HUES48 (cell line): ENCODE results near the gene ITPRIPL2.

ENCODE experiments used
- H3K27ac ChIP-seq: one replicate; pipeline ENCODE4 v1.7.0; 2013; ENCODE audit warnings: low read depth, low read length, inconsistent platforms
- H3K27me3 ChIP-seq: 2 replicates; pipeline ENCODE4 v1.6.1; 2013; ENCODE audit warnings: mild to moderate bottlenecking, low read length; ENCODE audit not compliant: control insufficient read depth, insufficient read depth
- H3K36me3 ChIP-seq: 2 replicates; pipeline ENCODE4 v1.6.1; 2013; ENCODE audit warnings: low read length; ENCODE audit not compliant: control insufficient read depth, insufficient read depth
- H3K4me1 ChIP-seq: 2 replicates; pipeline ENCODE4 v1.6.1; 2013; ENCODE audit warnings: mild to moderate bottlenecking, low read length; ENCODE audit not compliant: control insufficient read depth, insufficient read depth
- H3K4me3 ChIP-seq: 2 replicates; pipeline ENCODE4 v1.5.1; 2013; ENCODE audit warnings: mild to moderate bottlenecking, low read depth, low read length
- H3K9ac ChIP-seq: 2 replicates; pipeline ENCODE4 v1.6.1; 2013; ENCODE audit warnings: mild to moderate bottlenecking, low read depth, low read length, moderate library complexity
- H3K9me3 ChIP-seq: 2 replicates; pipeline ENCODE4 v1.6.1; 2013; ENCODE audit warnings: low read length; ENCODE audit not compliant: control insufficient read depth, insufficient read depth

The ITPRIPL2 gene

DNA sequence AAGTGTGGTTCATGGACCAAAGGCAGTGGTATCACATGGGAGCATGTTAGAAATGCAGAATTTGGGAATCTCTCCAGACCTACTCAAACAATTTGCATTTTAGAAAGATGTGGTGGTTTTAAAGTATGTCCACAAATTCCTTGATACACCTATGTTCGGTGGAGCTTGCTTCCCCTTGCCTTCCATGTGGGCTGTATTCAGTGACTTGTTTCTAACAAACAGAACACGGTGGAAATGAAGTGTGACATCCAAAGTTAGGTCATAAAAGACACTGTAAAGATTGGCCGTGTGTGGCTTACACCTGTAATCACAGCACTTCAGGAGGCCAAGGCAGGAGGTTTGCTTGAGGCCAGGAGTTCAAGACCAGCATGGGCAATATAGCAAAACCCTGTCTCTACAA lies 29.6 kb upstream of the ITPRIPL2 start:
- Histone ChIP-seq H3K27ac (no peak overlapping the region), H3K9me3 (peaks cover 7% of the 10 kb centered on the region)

DNA sequence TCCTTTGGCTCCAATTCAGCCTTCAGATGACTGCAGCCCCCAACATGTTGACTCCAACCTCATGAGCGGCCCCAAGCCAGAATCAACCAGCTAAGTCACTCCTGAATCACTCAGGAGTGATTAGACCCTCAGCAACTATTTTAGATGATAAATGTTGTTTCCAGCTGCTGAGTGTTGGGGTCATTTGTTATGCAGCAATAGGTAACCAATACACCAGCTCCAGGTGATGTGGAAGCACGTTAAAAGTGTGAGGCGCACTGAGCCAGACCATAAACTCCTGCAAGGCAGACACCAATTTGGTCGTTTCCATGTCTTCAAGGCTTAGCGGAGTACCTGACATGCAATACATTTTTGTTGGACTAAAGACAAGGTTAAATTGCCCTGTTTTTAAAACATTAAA lies 28.9 kb upstream of the ITPRIPL2 start:
- Histone ChIP-seq H3K4me3 (no peak overlapping the region), H3K27ac (no peak overlapping the region), H3K9ac (no peak overlapping the region), H3K36me3 (peaks cover 12% of the 10 kb centered on the region), H3K9me3 (peaks cover 7% of the 10 kb centered on the region), H3K4me1 (peaks cover 4% of the 10 kb centered on the region; the same call in 1 of the 2 replicates), H3K27me3 (peaks cover 17% of the 10 kb centered on the region)

More for the DNA sequence above, 29.6 kb upstream of the ITPRIPL2 start:
- H3K27me3 ChIP-seq, result peaks cover 17% of the 10 kb centered on the region
- H3K36me3 ChIP-seq, result peaks cover 15% of the 10 kb centered on the region
- H3K4me3 ChIP-seq, result no peak overlapping the region
- no peak overlapping the region for H3K9ac ChIP-seq
- H3K4me1 ChIP-seq, result peaks cover 4% of the 10 kb centered on the region; the same call in 1 of the 2 replicates

DNA sequence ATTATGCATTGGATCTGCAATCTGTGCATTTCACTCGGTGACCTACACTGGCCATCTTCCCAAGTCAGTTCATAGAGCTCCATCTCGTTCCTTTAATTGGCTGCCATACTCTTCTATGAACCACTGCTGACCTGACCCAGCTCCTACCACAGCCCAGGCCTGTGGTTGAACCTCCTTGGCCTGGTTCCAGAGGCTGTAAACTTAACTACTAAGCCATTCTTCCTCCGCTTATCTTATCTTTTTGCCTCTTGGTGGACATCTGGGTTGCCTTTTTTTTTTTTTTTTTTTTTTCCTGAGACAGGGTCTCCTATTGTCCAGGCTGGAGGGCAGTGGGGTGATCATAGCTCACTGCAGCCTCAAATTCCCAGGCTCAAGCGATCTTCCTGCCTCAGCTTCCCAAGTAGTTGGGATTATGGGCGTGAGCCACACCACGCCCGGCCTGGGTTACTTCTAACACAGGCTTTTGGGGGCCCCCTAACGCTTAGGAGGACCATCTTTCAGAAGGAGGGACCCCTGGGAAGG lies 28.0 kb upstream of the ITPRIPL2 start:
- Histone ChIP-seq H3K36me3 (peaks cover 12% of the 10 kb centered on the region), H3K27ac (no peak overlapping the region), H3K9me3 (no peaks in the 10 kb centered on the region), H3K4me1 (peaks cover 4% of the 10 kb centered on the region; the same call in 1 of the 2 replicates), H3K27me3 (peaks cover 17% of the 10 kb centered on the region), H3K4me3 (peak overlapping the region; percentile 52; the same call in 1 of the 2 replicates), H3K9ac (no peak overlapping the region)

DNA sequence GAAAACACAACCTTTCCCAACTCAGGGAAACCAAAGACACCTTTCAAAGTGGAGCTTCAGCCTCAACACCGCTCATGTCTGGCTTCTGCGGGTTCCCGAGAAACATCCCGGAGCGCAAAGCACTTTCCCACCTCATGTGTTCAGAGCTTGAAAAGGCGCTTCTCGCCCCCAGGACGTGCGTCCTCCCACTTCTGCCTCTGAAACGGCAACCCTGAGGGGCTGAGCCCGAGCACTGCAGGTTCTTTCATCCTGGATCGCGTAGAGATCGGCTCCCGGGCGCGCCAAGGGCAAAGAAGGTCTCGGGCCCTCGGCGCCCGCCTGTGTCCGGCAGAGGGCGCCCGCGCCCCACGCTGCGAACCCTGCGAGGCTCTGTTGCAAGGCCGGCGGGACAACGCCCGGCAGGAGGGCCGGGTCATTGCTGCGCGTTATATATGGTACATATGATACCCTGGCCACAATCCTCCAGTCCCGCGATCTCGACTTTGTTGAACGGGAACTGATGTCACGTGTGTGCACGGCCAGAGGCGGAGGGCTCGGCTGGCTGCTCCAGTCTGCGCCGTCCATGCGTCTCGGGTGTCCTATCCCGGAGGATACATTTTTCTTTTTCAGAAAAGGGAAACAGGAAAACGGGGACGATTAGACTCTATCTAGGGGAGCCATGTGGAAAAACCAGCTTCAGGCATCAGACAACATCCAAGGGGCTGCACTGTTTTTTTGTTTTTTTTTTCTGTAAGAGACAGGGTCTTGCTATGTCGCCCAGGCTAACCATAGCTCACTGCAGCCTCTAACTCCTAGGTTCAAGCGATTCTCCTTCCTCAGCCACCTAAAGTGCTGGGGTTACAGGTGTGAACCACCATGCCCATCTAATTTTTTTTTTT lies 27.2 kb upstream of the ITPRIPL2 start:
- H3K27ac ChIP-seq, result no peak overlapping the region
- H3K9me3 ChIP-seq, result no peaks in the 10 kb centered on the region
- peak overlapping the region; percentile 52 for H3K4me3 ChIP-seq
- peaks cover 17% of the 10 kb centered on the region for H3K27me3 ChIP-seq
- H3K36me3 ChIP-seq, result peaks cover 6% of the 10 kb centered on the region
- no peak overlapping the region for H3K9ac ChIP-seq
- H3K4me1 ChIP-seq, result peaks cover 4% of the 10 kb centered on the region; the same call in 1 of the 2 replicates

DNA sequence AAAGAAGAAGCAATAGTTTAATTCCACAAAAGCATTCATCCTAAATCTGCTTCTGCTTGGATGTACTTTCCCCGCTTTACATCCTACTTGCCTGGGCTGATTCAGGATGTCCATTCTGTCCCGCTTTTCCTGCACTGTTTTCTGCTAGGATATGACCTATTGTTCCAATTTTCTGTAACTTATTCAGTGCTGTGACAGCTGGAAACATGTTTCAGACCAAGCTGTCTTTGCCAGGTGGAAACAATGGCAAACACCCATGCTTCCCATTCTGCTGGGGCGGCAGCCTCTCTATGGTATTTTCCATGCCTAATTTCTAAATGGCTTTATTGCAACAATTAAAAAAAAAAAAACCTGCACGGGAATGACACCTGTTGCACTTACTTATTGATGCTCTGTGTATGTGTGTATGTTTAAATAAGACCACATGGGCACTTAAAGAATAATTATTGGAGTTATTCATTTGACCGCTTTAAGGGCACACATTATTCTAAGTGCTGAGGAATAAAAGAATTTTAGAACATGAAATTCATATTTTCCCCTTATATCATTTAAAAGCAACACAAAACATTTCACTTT lies 25.3 kb upstream of the ITPRIPL2 start:
- Histone ChIP-seq H3K27me3 (peaks cover 17% of the 10 kb centered on the region), H3K9me3 (no peaks in the 10 kb centered on the region), H3K9ac (no peak overlapping the region), H3K27ac (no peak overlapping the region), H3K36me3 (no peaks in the 10 kb centered on the region), H3K4me3 (no peak overlapping the region), H3K4me1 (peaks cover 4% of the 10 kb centered on the region; the same call in 1 of the 2 replicates)

DNA sequence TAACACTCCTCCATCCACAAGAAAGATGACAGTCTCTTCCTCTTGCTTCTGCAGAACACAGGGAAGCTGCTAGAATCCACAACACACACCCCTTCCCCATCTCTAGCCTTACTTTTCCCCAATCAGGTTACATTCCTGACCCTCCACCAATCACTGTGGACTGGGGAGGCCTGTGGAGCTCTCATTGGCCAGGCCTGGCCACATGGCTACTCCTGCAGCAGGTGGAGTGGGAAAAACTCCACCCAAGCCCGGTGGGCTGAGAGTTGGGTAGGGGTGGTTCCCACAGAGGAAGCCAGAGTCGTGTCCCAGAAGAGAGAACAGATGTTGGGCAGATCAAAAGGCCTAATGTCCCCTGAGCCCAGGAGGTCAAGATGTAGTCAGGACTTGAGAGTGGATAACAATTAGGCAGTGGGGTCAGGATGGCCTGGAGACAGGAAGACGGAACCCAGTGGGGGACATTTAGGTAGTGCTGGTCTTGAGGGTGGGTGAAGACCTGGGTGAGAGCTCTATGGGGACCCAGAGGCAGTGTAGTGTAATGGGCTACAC lies 24.3 kb upstream of the ITPRIPL2 start:
- H3K4me1 ChIP-seq, result peaks cover 4% of the 10 kb centered on the region; the same call in 1 of the 2 replicates
- H3K9ac ChIP-seq, result no peak overlapping the region
- no peak overlapping the region for H3K27ac ChIP-seq
- H3K9me3 ChIP-seq, result no peaks in the 10 kb centered on the region
- no peak overlapping the region for H3K4me3 ChIP-seq
- H3K36me3 ChIP-seq, result no peaks in the 10 kb centered on the region
- H3K27me3 ChIP-seq, result peaks cover 17% of the 10 kb centered on the region

DNA sequence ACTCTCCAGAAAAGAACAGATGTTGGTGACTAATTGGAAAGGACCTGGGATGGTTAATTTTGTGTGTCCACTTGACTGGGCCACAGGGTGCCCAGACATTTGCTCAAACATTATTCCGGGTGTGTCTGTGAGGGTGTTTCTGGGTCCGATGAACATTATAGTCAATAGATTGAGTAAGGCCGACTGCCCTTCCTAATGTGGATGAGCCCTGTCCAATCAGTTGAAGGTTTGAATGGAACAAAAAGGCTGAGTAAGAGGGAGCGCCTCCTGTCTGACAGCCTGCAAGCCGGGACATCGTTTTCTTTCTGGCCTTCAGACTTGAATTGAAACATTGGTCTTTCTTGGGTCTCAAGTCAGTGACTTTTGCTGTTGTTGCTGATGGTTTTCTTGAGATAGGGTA lies 22.8 kb upstream of the ITPRIPL2 start:
- Histone ChIP-seq H3K36me3 (no peaks in the 10 kb centered on the region), H3K9me3 (no peaks in the 10 kb centered on the region), H3K27ac (no peak overlapping the region), H3K9ac (no peak overlapping the region), H3K4me3 (no peak overlapping the region), H3K4me1 (peaks cover 4% of the 10 kb centered on the region; the same call in 1 of the 2 replicates), H3K27me3 (peaks cover 5% of the 10 kb centered on the region)

DNA sequence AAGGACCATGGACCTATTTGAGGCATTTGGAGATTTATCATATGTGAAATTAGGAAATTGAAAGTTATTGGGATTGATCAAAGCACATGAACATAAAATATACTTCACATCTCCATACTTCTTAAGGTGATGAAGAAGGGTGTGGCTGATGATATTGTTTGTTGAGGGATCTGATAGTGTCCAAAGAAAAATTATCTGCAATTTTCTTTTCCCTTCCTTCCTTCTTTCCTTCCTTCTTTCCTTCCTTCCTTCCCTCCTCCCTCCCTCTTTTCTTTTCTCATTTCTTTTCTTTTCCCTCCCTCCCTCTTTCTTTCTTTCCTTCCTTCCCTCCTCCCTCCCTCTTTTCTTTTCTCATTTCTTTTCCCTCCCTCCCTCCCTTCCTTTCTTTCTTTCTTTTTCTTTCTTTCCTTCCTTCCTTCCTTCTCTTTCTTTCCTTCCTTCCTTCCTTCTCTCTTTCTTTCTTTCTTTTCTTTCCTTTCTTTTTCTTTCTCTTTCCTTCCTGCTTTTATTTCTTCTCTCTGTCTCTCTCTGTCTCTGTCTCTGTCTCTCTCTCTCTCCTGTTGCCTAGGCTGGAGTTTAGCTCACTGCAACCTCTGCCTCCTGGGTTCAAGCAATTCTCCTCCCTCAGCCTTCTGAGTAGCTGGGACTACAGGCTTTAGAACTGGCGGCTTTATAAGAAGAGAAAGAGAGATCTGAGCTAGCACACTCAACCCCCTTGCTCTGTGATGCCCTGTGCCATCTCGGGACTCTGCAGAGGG lies 20.9 kb upstream of the ITPRIPL2 start:
- no peak overlapping the region for H3K9ac ChIP-seq
- no peaks in the 10 kb centered on the region for H3K9me3 ChIP-seq
- no peaks in the 10 kb centered on the region for H3K36me3 ChIP-seq
- H3K4me3 ChIP-seq, result no peak overlapping the region
- no peaks in the 10 kb centered on the region for H3K4me1 ChIP-seq
- no peaks in the 10 kb centered on the region for H3K27me3 ChIP-seq
- no peak overlapping the region for H3K27ac ChIP-seq

DNA sequence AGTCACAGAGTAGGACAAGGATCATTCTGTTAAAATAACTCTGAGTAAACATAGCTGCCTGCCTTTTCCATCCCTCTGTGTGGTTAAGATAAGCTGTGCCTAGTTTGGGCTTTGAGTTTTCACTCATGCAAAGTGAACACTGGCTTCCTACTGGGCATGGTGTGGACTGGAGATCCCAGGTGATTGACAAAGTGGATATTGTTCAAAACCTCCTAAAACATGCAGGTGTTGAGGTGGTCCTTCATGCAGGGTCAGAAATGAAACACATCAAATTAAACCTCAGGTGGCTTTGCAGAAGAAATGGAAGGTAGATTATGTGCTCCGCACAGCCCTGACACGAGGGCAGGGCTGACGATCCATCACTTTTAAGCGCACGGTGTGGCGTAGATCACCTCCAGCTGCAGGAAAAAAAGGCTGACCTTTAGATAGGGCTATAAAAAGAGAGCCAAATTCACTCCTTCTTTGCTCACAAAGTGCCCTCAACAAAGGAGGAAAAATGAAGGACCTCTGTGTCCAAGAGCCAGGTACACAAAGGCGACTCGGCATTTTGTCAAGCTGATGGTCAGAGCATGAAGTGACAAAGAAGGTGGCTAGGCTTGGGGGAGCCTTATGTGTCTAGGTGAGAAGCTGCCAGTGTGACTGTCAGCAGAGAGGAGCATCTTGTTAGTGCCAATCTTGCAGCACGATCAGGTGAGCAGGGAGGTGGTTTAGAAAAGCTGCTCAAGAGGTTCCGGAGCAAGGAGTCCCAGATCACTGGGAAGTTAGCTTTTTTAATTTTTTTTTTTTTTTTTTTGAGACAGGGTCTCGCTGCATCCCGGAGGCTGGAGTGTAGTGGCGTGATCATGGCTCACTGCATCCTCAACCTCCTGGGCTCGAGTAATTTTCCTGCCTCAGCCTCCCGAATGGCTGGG lies 19.9 kb upstream of the ITPRIPL2 start:
- Histone ChIP-seq H3K27me3 (no peaks in the 10 kb centered on the region), H3K36me3 (no peaks in the 10 kb centered on the region), H3K4me3 (no peak overlapping the region), H3K9ac (no peak overlapping the region), H3K27ac (no peak overlapping the region), H3K9me3 (no peaks in the 10 kb centered on the region), H3K4me1 (no peaks in the 10 kb centered on the region)
